ENCODE measurements around the gene ARID1B. TPM values are rescaled to one million over a fixed set of nuclear protein-coding genes. Genes with fewer than 3 reads are reported as not detected.

ARID1B gene
- total and polyA plus RNA-seq, 10 of the 15 experiments (the other 5 are each of a cell fraction or from before 2014, with no cell fraction given) = 24.7 to 133 (median 54.6) TPM

GRCh38 chr6:156820089-156820798 lies 43.1 kb downstream of the ARID1B start:
- in situ Hi-C loops (cut with MboI) = no loop called here
- no peak overlapping the region for H3K27ac ChIP-seq (ENCODE audit: control insufficient read depth, insufficient read depth)
- TF ChIP-seq BMI1 (IDR thresholded peaks at IDR 0.05; ENCODE audit: borderline replicate concordance) (no peak), IRF4 (IDR thresholded peaks at IDR 0.05; ENCODE audit: low read depth, low read length) (no peak), MTA3 (IDR thresholded peaks at IDR 0.05; ENCODE audit: borderline replicate concordance, low read length) (no peak), MLLT1 (IDR thresholded peaks at IDR 0.05) (no peak), ZNF384 (IDR thresholded peaks at IDR 0.05; ENCODE audit: borderline replicate concordance, low read depth, low read length) (no peak), CREM (IDR thresholded peaks at IDR 0.05; ENCODE audit: low read depth) (no peak), CHD1 (IDR thresholded peaks at IDR 0.05; ENCODE audit: low read depth, low read length) (no peak), SREBF1 (IDR thresholded peaks at IDR 0.05; ENCODE audit: low read length) (no peak), NFYB (IDR thresholded peaks at IDR 0.05; ENCODE audit: insufficient read depth, low read depth, low read length) (no peak), ESRRA (IDR thresholded peaks at IDR 0.05; ENCODE audit: low read length) (no peak), E2F4 (IDR thresholded peaks at IDR 0.05; ENCODE audit: low read depth, low read length) (no peak), TCF3 (IDR thresholded peaks at IDR 0.05; ENCODE audit: borderline replicate concordance, insufficient read depth, low read depth, low read length) (no peak), IKZF1 (conservative IDR thresholded peaks at IDR 0.05) (no peak), SMAD1 (IDR thresholded peaks at IDR 0.05; ENCODE audit: low read depth, partially characterized antibody) (no peak), POLR2A (IDR thresholded peaks at IDR 0.05; ENCODE audit: low read depth, low read length) (no peak), ZNF687 (IDR thresholded peaks at IDR 0.05) (no peak)

More at GRCh38 chr6:156820089-156820798, 43.1 kb downstream of the ARID1B start:
- peaks cover 10% of the 10 kb centered on the region for H4K20me1 ChIP-seq (ENCODE audit: control insufficient read depth, insufficient read depth)
- H3K4me1 ChIP-seq (ENCODE audit: control insufficient read depth, insufficient read depth, low read length) = peaks cover 34% of the 10 kb centered on the region
- ChIA-PET SMC1A (ENCODE audit: uncharacterized antibody, unreplicated experiment) (interaction anchor here (0.7 to 2.9 kb wide), 13 partner anchors 10 to 182 kb away, joined by 3 to 20 read pairs (median 4); no protein-coding TSS in a partner anchor), CTCF (interaction anchor here (0.9 to 3.4 kb wide), 5 partner anchors 9 to 82 kb away, joined by 3 to 13 read pairs (median 3); no protein-coding TSS in a partner anchor), RAD21 (ENCODE audit: unreplicated experiment) (interaction anchor here (1.0 to 3.1 kb wide), 8 partner anchors 11 to 112 kb away, joined by 3 to 14 read pairs (median 6); no protein-coding TSS in a partner anchor), POLR2A (interaction anchor here (0.9 to 1.8 kb wide), 2 partner anchors 11 to 33 kb away, joined by 3 to 4 read pairs; no protein-coding TSS in a partner anchor)
- DNase-seq (ENCODE audit: low read depth, low spot score) (no peak), ATAC-seq (no peak), FAIRE-seq (no peak)
- H3K9me3 ChIP-seq (replicated peaks; ENCODE audit: control insufficient read depth, insufficient read depth, low read length) = no peaks in the 10 kb centered on the region
- no peak overlapping the region for H3K4me2 ChIP-seq (ENCODE audit: control insufficient read depth, insufficient read depth)
- intact Hi-C loops (cut with micrococcal nuclease; ENCODE audit: unreplicated experiment) = no loop called here
- H2AFZ ChIP-seq (ENCODE audit: control insufficient read depth, low read depth, low read length) = no peak overlapping the region
- WGBS (ENCODE audit: insufficient coverage, insufficient replicate concordance, low lambda C conversion rate, missing lambda C conversion rate) = 96% methylated on average over 3 of the region's 3 CpGs
- peaks cover 0 to 5% of the 10 kb centered on the region in 2 experiments; a peak in 3 of 4 replicates for H3K36me3 ChIP-seq (ENCODE audit: control insufficient read depth in 2 of 2, insufficient read depth in 2 of 2, low read length in 1 of 2)
- no peak overlapping the region for H3K9ac ChIP-seq (ENCODE audit: control insufficient read depth, insufficient read depth, low read length)
- H3K4me3 ChIP-seq = no peak overlapping the region
- peaks cover 97% of the 10 kb centered on the region for H3K79me2 ChIP-seq (ENCODE audit: control insufficient read depth, insufficient read depth, low read length)
- no peaks in the 10 kb centered on the region for H3K27me3 ChIP-seq (replicated peaks in 1 of 2; ENCODE audit: control insufficient read depth in 2 of 2, insufficient read depth in 2 of 2, low read length in 1 of 2)
- no TSS peak for BruUV-seq (replicated peaks)

All from GM12878 (cell line).